Prostate gland (tissue), 2 donors: ENCODE data around the gene NDEL1. TPM values are rescaled to one million over a fixed set of nuclear protein-coding genes. Genes with fewer than 3 reads are reported as not detected.

ENCODE experiments used
- DNase-seq: peaks from one replicate; pipeline ENCODE4 v3.0.0-alpha.2; 2019; ENCODE audit warnings: low spot score
- H3K27ac ChIP-seq, 2 donors: fragments of 200-600 bp; sonication (generic); 2 replicates each; pipeline ENCODE4 v1.5.1; 2017 to 2019
- H3K27me3 ChIP-seq: fragments of 200-600 bp; sonication (generic); replicated peaks from 2 replicates; pipeline ENCODE4 v1.5.1; 2019; ENCODE audit not compliant: insufficient read depth
- H3K36me3 ChIP-seq, 2 donors: fragments of 200-600 bp; sonication (generic); 1 replicate in 1 of 2; 2 replicates in 1 of 2; pipeline versions ENCODE4 v1.5.1 to v1.8.1; 2017 to 2019
- H3K4me1 ChIP-seq: fragments of 200-600 bp; sonication (generic); replicated peaks from 2 replicates; pipeline ENCODE4 v1.5.1; 2019
- H3K4me3 ChIP-seq, 2 donors: fragments of 200-600 bp; sonication (generic); 2 replicates each; pipeline ENCODE4 v1.5.1; 2017 to 2019
- H3K9me3 ChIP-seq: fragments of 200-600 bp; sonication (generic); 2 replicates; pipeline ENCODE4 v1.5.1; 2017
- CTCF ChIP-seq, 4 experiments: fragments of 200-600 bp in 2 of 4; fragments of 450-650 bp in 2 of 4; sonication (generic) in 2 of 4; IDR thresholded peaks; 1 replicate in 3 of 4; 2 replicates in 1 of 4; pipeline ENCODE4 v1.5.1; 2016 to 2019; ENCODE audit warnings: antibody characterized with exemption in 4 of 4, mild to moderate bottlenecking in 2 of 4, moderate library complexity in 2 of 4
- POLR2A ChIP-seq: fragments of 450-650 bp; IDR thresholded peaks from one replicate; pipeline ENCODE4 v1.6.1; 2016; ENCODE audit warnings: antibody characterized with exemption, mild to moderate bottlenecking
- POLR2AphosphoS5 ChIP-seq: sonication (generic); formaldehyde crosslinking; IDR thresholded peaks from one replicate; pipeline ENCODE4 v1.6.1; 2017; ENCODE audit warnings: antibody characterized with exemption
- WGBS: methylation state at CpG from one replicate; pipeline ENCODE4 v1.1.5; 2018; 5-methylcytosine and 5-hydroxymethylcytosine counted together
- intact Hi-C: fragments of 100-400 bp; cut with DNase I; formaldehyde crosslinking; loops from one replicate; pipeline ENCODE4 v1.14.2; 2022
- total RNA-seq, 2 donors: library from RNA; depleted of rRNA; stranded (reverse); fragments of >200 nt; gene quantifications; one replicate each; pipeline ENCODE4 v1.1.0, GENCODE V29; 2016

The NDEL1 gene
- total RNA-seq, 2 donors from 2014 or later: 32.5 to 62.2 TPM

DNA sequence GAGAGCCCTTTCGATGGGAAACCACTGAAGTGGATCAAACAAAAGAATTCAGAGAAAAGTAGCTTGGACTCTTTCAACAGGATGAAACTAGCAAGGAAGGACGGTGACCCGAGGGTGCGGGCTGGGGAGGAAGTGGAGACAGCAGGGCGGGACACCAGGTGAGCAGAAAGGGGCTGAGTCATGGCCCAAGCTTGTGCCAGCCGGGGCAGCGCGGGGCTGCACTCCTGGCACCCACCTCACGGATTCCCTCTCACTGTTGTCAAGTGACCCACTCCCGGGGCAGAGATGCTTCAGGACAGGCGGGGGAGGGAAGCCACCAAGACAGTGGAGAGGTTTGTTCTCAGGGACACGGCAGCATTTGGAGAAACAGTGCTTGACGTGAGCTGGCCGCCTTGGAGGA, 27.3 kb upstream of the NDEL1 start:
- H3K36me3 ChIP-seq: no peaks in the 10 kb centered on the region
- H3K4me3 ChIP-seq: no peak overlapping the region
- H3K27me3 ChIP-seq: no peaks in the 10 kb centered on the region
- intact Hi-C loops: no loop called here
- WGBS: 47% methylated on average over 14 of the region's 14 CpGs
- H3K27ac ChIP-seq: no peak overlapping the region
- no peak for TF ChIP-seq POLR2AphosphoS5
- no peak for TF ChIP-seq POLR2A
- TF ChIP-seq CTCF (IDR thresholded peaks at IDR 0.05): peak in 1 of 4 experiments; percentile 11
- no peak for DNase-seq
- H3K9me3 ChIP-seq: no peaks in the 10 kb centered on the region
- no peaks in the 10 kb centered on the region for H3K4me1 ChIP-seq

GRCh38 chr17:8409966-8410882, 25.5 kb upstream of the NDEL1 start:
- no peak overlapping the region for H3K4me3 ChIP-seq
- H3K4me1 ChIP-seq: no peaks in the 10 kb centered on the region
- H3K9me3 ChIP-seq: no peaks in the 10 kb centered on the region
- no peaks in the 10 kb centered on the region for H3K36me3 ChIP-seq
- no peaks in the 10 kb centered on the region for H3K27me3 ChIP-seq
- 22% methylated on average over 19 of the region's 19 CpGs for WGBS
- TF ChIP-seq POLR2AphosphoS5 (peak; percentile 71), POLR2A (no peak), CTCF (IDR thresholded peaks at IDR 0.05) (peak; percentile 73 to 94 (median 85))
- peak; percentile 83 for DNase-seq
- intact Hi-C loops: loop anchor here (2.0 kb wide), 1 partner anchor 337 kb away; no protein-coding TSS in a partner anchor
- no peak overlapping the region for H3K27ac ChIP-seq

- intact Hi-C loops: loop anchor here (2.0 kb wide), 1 partner anchor 336 kb away; no protein-coding TSS in a partner anchor
- Histone ChIP-seq H3K4me3 (no peak overlapping the region), H3K27ac (no peak overlapping the region), H3K9me3 (no peaks in the 10 kb centered on the region), H3K4me1 (no peaks in the 10 kb centered on the region), H3K36me3 (no peaks in the 10 kb centered on the region), H3K27me3 (no peaks in the 10 kb centered on the region)
- 89% methylated on average over 1 of the region's 1 CpG for WGBS
- DNase-seq: no peak
- TF ChIP-seq CTCF (IDR thresholded peaks at IDR 0.05) (no peak), POLR2A (no peak), POLR2AphosphoS5 (no peak)
Measured at GRCh38 chr17:8410883-8411238, 24.8 kb upstream of the NDEL1 start.

- intact Hi-C loops: no loop called here
- Histone ChIP-seq H3K27ac (no peak overlapping the region), H3K27me3 (no peaks in the 10 kb centered on the region), H3K4me1 (no peaks in the 10 kb centered on the region), H3K9me3 (no peaks in the 10 kb centered on the region), H3K4me3 (no peak overlapping the region), H3K36me3 (no peaks in the 10 kb centered on the region)
- TF ChIP-seq CTCF (IDR thresholded peaks at IDR 0.05) (no peak), POLR2A (no peak), POLR2AphosphoS5 (no peak)
- 78% methylated on average over 5 of the region's 5 CpGs for WGBS
- DNase-seq: no peak
Measured at GRCh38 chr17:8412089-8412488, 23.6 kb upstream of the NDEL1 start.

DNA sequence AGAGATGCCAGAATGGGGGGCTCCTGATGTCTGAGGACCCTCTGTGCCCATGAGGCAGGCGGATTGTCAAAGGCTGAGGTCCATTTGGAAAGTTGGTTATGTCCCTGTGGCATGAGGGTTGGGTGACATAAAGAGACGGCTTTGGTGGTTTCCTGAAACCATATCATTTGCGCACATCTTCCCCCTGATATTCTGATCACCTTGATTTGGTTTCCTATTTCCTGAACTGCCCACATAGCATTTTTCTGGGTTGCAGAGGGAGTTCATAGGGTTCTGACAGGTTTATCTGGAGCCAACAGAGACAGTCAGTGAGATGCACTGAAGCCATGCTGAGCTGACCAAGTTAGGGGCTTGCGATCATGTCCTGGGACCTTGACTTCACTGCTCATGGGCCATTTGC, 22.4 kb upstream of the NDEL1 start:
- no peaks in the 10 kb centered on the region for H3K36me3 ChIP-seq
- no peak overlapping the region for H3K27ac ChIP-seq
- no peaks in the 10 kb centered on the region for H3K4me1 ChIP-seq
- TF ChIP-seq POLR2A (no peak), POLR2AphosphoS5 (no peak), CTCF (IDR thresholded peaks at IDR 0.05) (no peak)
- no peaks in the 10 kb centered on the region for H3K9me3 ChIP-seq
- WGBS: 79% methylated on average over 4 of the region's 4 CpGs
- no peak overlapping the region for H3K4me3 ChIP-seq
- no peak for DNase-seq
- no peaks in the 10 kb centered on the region for H3K27me3 ChIP-seq
- intact Hi-C loops: no loop called here
